HFF-Myc (cell line): Measurements from ENCODE around the gene EPHA1.

Experiments used
- DNase-seq: peaks from one replicate; pipeline ENCODE4 v3.0.0-alpha.2; 2011; ENCODE audit warnings: low read depth; ENCODE audit errors: extremely low read depth
- H3K4me3 ChIP-seq: replicated peaks from 2 replicates; pipeline ENCODE4 v1.5.1; 2011; ENCODE audit warnings: low read depth, mild to moderate bottlenecking, control low read depth, low read length
- TF ChIP-seq, protein P1 (sequence below): IDR thresholded peaks from 2 replicates; pipeline ENCODE4 v1.5.1; 2012; ENCODE audit warnings: mild to moderate bottlenecking, low read depth, low read length, control low read depth; ENCODE audit errors: missing control alignments

The EPHA1 gene

DNA sequence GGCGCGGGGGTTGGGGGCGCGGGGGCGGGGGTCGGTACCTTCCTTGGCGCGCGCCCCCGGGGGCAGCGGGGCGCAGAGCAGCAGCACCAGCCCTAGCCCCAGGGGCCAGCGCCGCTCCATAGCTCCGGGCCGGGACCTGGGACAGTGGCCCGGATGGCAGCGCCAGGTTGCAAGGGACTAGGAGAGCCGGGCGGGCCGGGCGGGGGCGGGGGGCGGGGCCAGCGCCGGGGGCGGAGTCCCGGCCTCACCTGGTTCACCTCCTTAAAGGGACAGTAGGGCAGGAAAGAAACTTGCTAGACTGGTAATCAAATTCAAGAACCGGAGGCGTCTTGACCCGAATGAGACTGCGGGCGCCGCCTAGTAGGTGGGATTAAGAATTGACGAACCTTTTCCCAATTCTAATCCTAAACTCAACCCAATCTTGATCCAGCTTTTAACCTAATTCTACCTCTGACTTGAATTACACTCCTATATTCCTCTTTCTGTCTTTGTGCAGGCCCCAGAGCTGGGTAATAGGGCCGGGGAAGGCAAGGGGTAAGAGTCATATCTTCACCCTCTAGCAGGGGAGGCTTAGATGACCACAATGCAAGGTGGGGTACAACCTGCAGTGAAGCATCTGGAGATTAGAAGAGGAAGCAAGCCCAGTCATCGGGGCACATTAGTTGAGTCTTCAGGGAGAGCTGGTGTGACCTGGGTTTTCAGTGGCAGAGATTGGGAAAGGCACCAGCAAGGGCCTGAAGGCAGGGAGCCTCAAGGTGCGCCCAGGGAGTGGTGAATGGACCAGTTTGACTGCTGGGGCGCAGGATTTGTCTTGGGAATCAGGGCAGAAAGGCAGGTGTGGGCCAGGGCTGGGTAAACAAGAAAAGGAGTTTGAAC, at the start of gene EPHA1:
Gene EPHA1, minus strand, starts transcription at position 171 of the 876 bp plus-strand sequence. Its CDS starts 51 bp downstream, at position 120.
- TF ChIP-seq, protein P1, sequence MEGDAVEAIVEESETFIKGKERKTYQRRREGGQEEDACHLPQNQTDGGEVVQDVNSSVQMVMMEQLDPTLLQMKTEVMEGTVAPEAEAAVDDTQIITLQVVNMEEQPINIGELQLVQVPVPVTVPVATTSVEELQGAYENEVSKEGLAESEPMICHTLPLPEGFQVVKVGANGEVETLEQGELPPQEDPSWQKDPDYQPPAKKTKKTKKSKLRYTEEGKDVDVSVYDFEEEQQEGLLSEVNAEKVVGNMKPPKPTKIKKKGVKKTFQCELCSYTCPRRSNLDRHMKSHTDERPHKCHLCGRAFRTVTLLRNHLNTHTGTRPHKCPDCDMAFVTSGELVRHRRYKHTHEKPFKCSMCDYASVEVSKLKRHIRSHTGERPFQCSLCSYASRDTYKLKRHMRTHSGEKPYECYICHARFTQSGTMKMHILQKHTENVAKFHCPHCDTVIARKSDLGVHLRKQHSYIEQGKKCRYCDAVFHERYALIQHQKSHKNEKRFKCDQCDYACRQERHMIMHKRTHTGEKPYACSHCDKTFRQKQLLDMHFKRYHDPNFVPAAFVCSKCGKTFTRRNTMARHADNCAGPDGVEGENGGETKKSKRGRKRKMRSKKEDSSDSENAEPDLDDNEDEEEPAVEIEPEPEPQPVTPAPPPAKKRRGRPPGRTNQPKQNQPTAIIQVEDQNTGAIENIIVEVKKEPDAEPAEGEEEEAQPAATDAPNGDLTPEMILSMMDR = no peak
- no peak within 1 kb of the TSS for H3K4me3 ChIP-seq
- no peak for DNase-seq

DNA sequence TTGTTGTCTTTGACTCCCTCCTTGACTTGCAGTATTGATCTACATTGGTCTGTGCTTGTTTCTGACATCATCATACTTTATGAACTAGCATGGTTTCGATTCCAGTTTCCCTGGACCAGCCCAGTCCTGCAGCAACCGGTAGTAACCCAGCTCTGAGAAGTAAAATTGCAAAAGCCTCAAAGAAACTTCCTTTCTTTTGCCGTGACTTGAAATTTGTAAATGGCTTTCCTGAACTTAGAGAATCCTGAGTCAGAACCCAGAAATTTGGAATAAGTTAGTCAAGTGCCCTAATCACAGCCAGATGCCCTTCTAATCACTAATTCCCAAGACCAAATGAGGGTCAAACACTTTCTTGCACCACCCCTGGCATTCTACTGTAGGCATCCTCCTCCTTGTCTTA, 49.6 kb upstream of the EPHA1 start:
- DNase-seq = peak; percentile 36
- no peak overlapping the region for H3K4me3 ChIP-seq
- TF ChIP-seq, protein P1 = no peak

DNA sequence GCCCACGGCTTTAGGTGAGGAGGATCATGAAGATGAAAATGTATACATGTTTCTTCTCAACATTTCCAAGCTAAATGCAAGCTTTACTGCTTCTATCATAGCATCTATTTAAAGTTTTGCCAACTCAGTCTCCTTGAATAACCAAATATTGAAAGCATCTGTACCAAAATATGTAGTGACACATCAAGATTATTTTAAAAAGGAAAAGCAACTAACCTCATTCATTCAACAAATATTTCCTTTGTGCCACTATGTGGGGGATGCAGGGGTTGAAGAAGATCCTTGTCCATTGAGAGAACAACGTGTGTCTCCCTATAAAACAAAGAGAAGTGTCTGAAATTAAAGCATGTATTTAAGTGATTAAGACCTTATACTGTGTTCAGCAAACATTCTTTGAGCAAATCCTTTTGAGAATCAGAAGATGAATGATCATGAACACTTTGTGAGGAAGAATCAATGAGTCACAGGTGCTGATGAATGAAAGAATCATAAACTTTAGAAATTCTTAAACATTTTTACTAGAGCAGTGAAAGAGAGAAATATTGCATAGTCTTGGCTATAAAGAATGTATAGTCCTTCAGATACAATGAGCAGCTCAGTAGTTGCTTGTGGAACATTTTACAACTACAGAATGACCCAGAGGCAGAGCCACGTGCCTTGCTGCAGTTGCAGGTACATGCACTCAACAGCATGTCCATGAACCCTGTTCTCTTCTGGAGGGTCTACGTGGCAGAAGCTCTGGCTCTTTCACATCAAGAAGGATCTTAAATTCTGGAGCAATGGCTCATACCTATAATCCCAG, 48.5 kb upstream of the EPHA1 start:
- H3K4me3 ChIP-seq = no peak overlapping the region
- TF ChIP-seq, protein P1 = no peak
- DNase-seq = no peak

DNA sequence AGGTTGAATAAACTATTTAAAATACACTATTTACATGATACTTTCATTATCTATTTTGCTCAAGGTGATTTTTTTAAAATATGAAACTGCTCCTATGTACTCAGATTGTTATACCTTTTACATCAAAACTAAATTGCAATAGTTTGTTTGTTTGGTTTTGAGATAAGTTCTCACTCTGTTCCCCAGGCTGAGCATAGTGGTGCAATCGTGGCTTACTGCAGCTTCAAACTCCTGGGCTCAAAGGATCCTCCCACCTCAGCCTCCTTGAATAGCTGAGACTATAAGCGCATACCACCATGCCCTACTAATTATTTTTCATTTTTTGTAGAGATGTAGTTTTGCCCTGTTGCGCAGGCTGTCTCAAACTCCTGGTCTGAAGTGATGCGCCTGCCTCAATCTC, 47.3 kb upstream of the EPHA1 start:
- DNase-seq = no peak
- TF ChIP-seq, protein P1 = no peak
- no peak overlapping the region for H3K4me3 ChIP-seq

DNA sequence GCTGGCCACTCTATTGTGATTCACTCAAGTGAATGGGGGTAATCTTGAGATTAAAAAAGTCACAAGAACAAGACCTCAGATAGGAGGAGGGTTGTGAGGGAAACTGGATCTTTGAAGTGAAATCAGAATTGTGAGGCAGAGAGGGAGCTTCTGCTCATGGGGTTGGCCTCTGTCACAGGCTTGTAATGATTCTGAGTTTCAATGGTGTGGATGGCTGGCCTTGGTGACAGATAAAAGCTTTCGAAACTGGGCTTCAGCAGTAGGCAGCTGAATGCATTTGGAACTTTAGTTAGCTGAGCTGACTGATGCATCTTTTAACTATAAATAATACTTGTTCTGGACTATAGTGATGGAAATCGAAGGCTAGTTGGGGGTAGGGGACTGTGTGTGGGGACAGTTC, 46.8 kb upstream of the EPHA1 start:
- DNase-seq = no peak
- H3K4me3 ChIP-seq = no peak overlapping the region

DNA sequence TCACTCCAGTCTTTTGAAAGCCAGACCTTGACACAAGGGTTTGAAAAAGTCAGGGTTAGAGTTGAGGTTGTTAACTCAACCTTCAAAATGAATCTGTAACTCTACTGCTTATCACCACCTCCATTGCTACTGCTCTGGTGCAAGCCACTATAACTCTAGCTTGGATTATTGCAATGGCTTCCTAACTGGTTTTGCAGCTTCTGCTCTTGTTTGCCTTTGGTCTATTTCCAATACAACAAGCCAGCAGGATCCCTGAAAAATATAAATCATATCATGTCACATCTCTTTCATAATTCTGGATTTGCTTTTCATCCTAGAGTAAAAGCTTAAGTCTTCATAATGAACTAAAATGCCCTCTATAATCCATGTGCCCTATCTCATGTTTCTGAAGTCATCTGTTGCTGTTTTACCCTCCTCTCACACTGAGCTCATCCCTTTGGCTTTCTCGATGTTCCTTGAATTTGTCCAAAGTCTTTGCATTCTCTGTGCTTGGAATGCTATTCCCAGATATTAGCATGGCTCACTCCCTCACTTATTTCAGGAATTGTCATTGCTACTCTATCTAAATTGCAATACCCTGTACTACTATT, 45.5 kb upstream of the EPHA1 start:
- no peak overlapping the region for H3K4me3 ChIP-seq
- no peak for DNase-seq
- TF ChIP-seq, protein P1 = no peak

More for the DNA sequence above, 46.8 kb upstream of the EPHA1 start:
- TF ChIP-seq, protein P1 = no peak
